Measurements from ENCODE around the gene C19orf33. TPM values are rescaled to one million over a fixed set of nuclear protein-coding genes. Genes with fewer than 3 reads are reported as not detected.

Gene C19orf33
- total RNA-seq, 1 experiment from 2014 or later, result 100 TPM

- no TSS peak for BruUV-seq (replicated peaks)
- no peaks in the 10 kb centered on the region for H3K27me3 ChIP-seq (ENCODE audit: insufficient read depth, low read depth)
- no peak overlapping the region for H3K4me2 ChIP-seq
- POLR2A ChIA-PET (ENCODE audit: unreplicated experiment), result no interaction called here
- H3K4me3 ChIP-seq, result no peak overlapping the region
- H3K79me2 ChIP-seq (ENCODE audit: low read depth), result peaks cover 17% of the 10 kb centered on the region
- CTCF ChIA-PET, result no interaction called here
- H4K20me1 ChIP-seq (ENCODE audit: insufficient read depth), result peaks cover 3% of the 10 kb centered on the region; the same call in 1 of the 2 replicates
- no peak for TF ChIP-seq EZH2 (IDR thresholded peaks at IDR 0.05; ENCODE audit: low read depth)
- TF ChIP-seq, protein P1, sequence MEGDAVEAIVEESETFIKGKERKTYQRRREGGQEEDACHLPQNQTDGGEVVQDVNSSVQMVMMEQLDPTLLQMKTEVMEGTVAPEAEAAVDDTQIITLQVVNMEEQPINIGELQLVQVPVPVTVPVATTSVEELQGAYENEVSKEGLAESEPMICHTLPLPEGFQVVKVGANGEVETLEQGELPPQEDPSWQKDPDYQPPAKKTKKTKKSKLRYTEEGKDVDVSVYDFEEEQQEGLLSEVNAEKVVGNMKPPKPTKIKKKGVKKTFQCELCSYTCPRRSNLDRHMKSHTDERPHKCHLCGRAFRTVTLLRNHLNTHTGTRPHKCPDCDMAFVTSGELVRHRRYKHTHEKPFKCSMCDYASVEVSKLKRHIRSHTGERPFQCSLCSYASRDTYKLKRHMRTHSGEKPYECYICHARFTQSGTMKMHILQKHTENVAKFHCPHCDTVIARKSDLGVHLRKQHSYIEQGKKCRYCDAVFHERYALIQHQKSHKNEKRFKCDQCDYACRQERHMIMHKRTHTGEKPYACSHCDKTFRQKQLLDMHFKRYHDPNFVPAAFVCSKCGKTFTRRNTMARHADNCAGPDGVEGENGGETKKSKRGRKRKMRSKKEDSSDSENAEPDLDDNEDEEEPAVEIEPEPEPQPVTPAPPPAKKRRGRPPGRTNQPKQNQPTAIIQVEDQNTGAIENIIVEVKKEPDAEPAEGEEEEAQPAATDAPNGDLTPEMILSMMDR (conservative IDR thresholded peaks at IDR 0.05), result no peak
- no peak overlapping the region for H3K27ac ChIP-seq
- H3K9me2 ChIP-seq (ENCODE audit: insufficient read depth), result no peaks in the 10 kb centered on the region
- no peaks in the 10 kb centered on the region for H3K36me3 ChIP-seq (ENCODE audit: low read depth)
- no peak overlapping the region for H2AFZ ChIP-seq
- DNase-seq, result no peak
- peaks cover 21% of the 10 kb centered on the region; the same call in 1 of the 2 replicates for H3K4me1 ChIP-seq (replicated peaks; ENCODE audit: insufficient read depth)
- intact Hi-C loops (cut with micrococcal nuclease; ENCODE audit: unreplicated experiment), result no loop called here
- no peaks in the 10 kb centered on the region for H3K9me3 ChIP-seq (ENCODE audit: insufficient read depth, low read depth)
- H3F3A ChIP-seq (ENCODE audit: insufficient read depth, low read depth), result peaks cover 32% of the 10 kb centered on the region; the same call in 1 of the 2 replicates
Observed at GRCh38 chr19:38310279-38310670, 6.2 kb downstream of the C19orf33 start.

DNA sequence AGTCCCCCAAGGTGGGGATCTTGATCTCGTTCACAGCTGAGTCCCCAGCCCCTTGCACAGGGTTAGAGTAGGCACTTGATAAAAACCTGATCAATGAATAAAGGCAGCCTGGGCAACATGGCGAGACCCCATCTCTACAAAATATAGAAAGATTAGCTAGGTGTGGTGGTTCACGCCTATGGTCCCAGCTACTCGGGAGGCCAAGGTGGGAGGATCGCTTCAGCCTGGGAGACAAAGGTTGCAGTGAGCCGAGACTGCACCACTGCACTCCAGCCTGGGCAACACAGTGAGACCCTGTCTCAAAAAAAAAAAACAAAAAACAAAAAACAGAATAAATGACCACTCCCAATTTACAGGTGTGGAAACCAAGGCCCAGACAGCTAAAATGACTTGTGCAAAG is 6.9 kb downstream of the C19orf33 start:
- H3K36me3 ChIP-seq (ENCODE audit: low read depth), result no peaks in the 10 kb centered on the region
- no peak overlapping the region for H3K4me3 ChIP-seq
- intact Hi-C loops (cut with micrococcal nuclease; ENCODE audit: unreplicated experiment), result no loop called here
- no peak overlapping the region for H2AFZ ChIP-seq
- POLR2A ChIA-PET (ENCODE audit: unreplicated experiment), result no interaction called here
- H3K9me2 ChIP-seq (ENCODE audit: insufficient read depth), result no peaks in the 10 kb centered on the region
- no peak overlapping the region for H3K4me2 ChIP-seq
- peaks cover 3% of the 10 kb centered on the region; the same call in 1 of the 2 replicates for H4K20me1 ChIP-seq (ENCODE audit: insufficient read depth)
- no peaks in the 10 kb centered on the region for H3K27me3 ChIP-seq (ENCODE audit: insufficient read depth, low read depth)
- no peak for DNase-seq
- TF ChIP-seq EZH2 (IDR thresholded peaks at IDR 0.05; ENCODE audit: low read depth), result no peak
- TF ChIP-seq, protein P1 (conservative IDR thresholded peaks at IDR 0.05), result no peak
- no peak overlapping the region for H3K27ac ChIP-seq
- CTCF ChIA-PET, result no interaction called here
- peaks cover 35% of the 10 kb centered on the region; the same call in 1 of the 2 replicates for H3F3A ChIP-seq (ENCODE audit: insufficient read depth, low read depth)
- H3K4me1 ChIP-seq (replicated peaks; ENCODE audit: insufficient read depth), result peaks cover 17% of the 10 kb centered on the region; the same call in 1 of the 2 replicates
- BruUV-seq (replicated peaks), result no TSS peak
- H3K9me3 ChIP-seq (ENCODE audit: insufficient read depth, low read depth), result no peaks in the 10 kb centered on the region
- peaks cover 13% of the 10 kb centered on the region for H3K79me2 ChIP-seq (ENCODE audit: low read depth)

DNA sequence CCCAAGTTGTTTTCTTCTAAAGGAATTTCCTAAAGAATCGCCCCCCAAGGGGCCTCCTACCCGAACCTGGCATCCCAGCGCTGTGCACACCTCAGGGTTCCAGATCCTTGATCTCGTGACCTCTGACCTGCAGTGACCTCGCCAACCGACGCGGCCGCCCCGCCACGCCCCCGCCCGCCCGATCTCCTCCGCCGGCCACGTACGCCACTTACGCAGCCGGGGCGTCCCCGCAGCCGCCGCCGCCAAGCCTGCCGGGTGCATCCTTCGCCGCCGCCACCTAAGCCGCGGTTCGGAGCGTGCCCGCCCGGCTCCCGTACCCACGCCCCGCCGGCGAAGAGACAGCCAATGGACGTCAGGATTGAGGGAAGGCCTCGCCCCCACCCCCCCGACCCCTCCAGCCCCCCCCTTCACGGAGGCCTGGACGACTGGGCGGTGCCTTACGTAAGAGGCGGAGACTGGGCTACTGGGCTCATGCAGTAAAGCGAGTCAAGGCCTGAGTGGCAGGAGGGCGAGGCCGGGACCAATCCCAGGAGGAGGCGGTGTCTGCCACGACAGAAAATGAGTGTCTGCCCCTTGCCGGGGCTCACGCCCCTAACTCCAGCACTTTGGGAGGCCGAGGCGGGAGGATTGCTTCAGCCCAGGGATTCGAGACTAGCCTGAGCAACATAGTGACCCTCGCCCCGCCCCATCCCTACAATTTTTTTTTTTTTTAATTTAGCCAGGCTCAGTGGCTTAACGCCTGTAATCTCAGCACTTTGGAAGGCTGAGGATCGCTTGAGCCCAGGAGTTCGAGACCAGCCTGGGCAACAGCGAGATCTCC is 11.8 kb downstream of the C19orf33 start, which contains the start of gene YIF1B:
Gene YIF1B (minus strand): TSS at position 291 of the 820 bp plus-strand sequence. CDS start 30 bp downstream, at position 261.
- POLR2A ChIA-PET (ENCODE audit: unreplicated experiment), result no interaction called here
- no TSS peak for BruUV-seq (replicated peaks)
- Histone ChIP-seq H3K9me3 (ENCODE audit: insufficient read depth, low read depth) (no peaks in the 10 kb centered on the region), H3K4me2 (peak within 1 kb of the TSS; percentile 84), H3F3A (ENCODE audit: insufficient read depth, low read depth) (peaks cover 42% of the 10 kb centered on the region; the same call in 1 of the 2 replicates), H3K27ac (peak within 1 kb of the TSS; percentile 67), H3K79me2 (ENCODE audit: low read depth) (peaks cover 9% of the 10 kb centered on the region), H3K36me3 (ENCODE audit: low read depth) (no peaks in the 10 kb centered on the region), H4K20me1 (ENCODE audit: insufficient read depth) (no peaks in the 10 kb centered on the region), H3K4me1 (replicated peaks; ENCODE audit: insufficient read depth) (peaks cover 21% of the 10 kb centered on the region; the same call in 1 of the 2 replicates), H3K9me2 (ENCODE audit: insufficient read depth) (no peaks in the 10 kb centered on the region), H3K4me3 (peak within 1 kb of the TSS; percentile 60), H3K27me3 (ENCODE audit: insufficient read depth, low read depth) (peaks cover 16% of the 10 kb centered on the region), H2AFZ (peak within 1 kb of the TSS; percentile 64)
- CTCF ChIA-PET, result interaction anchor here (0.7 kb wide), 1 partner anchor 1053 kb away, joined by 8 read pairs; no protein-coding TSS in a partner anchor
- TF ChIP-seq, protein P1 (conservative IDR thresholded peaks at IDR 0.05), result no peak
- no peak for TF ChIP-seq EZH2 (IDR thresholded peaks at IDR 0.05; ENCODE audit: low read depth)
- intact Hi-C loops (cut with micrococcal nuclease; ENCODE audit: unreplicated experiment), result loop anchor here (1.0 to 5.0 kb wide), 4 partner anchors 11 to 414 kb away; partner anchors contain the start of gene SPINT2
- DNase-seq, result peak; percentile 94 to 96
